GM23338 (cell line): ENCODE measurements around the gene TTC27. TPM values are rescaled to one million over a fixed set of nuclear protein-coding genes. Genes with fewer than 3 reads are reported as not detected.

Experiments used
- ATAC-seq: fragments of 200-7000 bp; cut with Tn5 transposase; 3 replicates; pipeline ENCODE4 v1.9.1; 2020
- DNase-seq: peaks from one replicate; pipeline ENCODE4 v3.0.0-alpha.2; 2015; ENCODE audit warnings: low spot score
- H2AFZ ChIP-seq: fragments of 200-600 bp; sonication (generic); 2 replicates; pipeline ENCODE4 v1.8.0; 2016; ENCODE audit warnings: antibody characterized with exemption, mild to moderate bottlenecking, moderate library complexity
- H3F3A ChIP-seq: fragments of 200-600 bp; sonication (generic); replicated peaks from 2 replicates; pipeline ENCODE4 v1.8.0; 2017; ENCODE audit warnings: antibody characterized with exemption, mixed run types, low read depth
- H3K27ac ChIP-seq: fragments of 200-600 bp; sonication (generic); 2 replicates; pipeline ENCODE4 v1.6.1; 2016; ENCODE audit warnings: low read depth
- H3K27me3 ChIP-seq: fragments of 200-600 bp; sonication (generic); 2 replicates; pipeline ENCODE4 v1.8.0; 2016; ENCODE audit warnings: mild to moderate bottlenecking, mixed run types, moderate library complexity; ENCODE audit not compliant: insufficient read depth
- H3K36me3 ChIP-seq: fragments of 200-600 bp; sonication (generic); 2 replicates; pipeline ENCODE4 v1.8.0; 2016; ENCODE audit warnings: mild to moderate bottlenecking; ENCODE audit not compliant: insufficient read depth
- H3K4me1 ChIP-seq: fragments of 200-600 bp; sonication (generic); 2 replicates; pipeline ENCODE4 v1.8.0; 2016; ENCODE audit warnings: mild to moderate bottlenecking, moderate library complexity; ENCODE audit not compliant: insufficient read depth
- H3K4me2 ChIP-seq: fragments of 200-600 bp; sonication (generic); 2 replicates; pipeline ENCODE4 v1.7.1; 2017; ENCODE audit warnings: mixed run types
- H3K4me3 ChIP-seq: fragments of 200-600 bp; sonication (generic); 2 replicates; pipeline ENCODE4 v1.6.1; 2016; ENCODE audit warnings: mixed run types
- H3K79me2 ChIP-seq: fragments of 200-600 bp; sonication (generic); replicated peaks from 2 replicates; pipeline ENCODE4 v1.8.0; 2017; ENCODE audit warnings: mild to moderate bottlenecking; ENCODE audit not compliant: insufficient read depth
- H3K9me2 ChIP-seq: fragments of 200-600 bp; sonication (generic); 2 replicates; pipeline ENCODE4 v1.8.0; 2017; ENCODE audit not compliant: insufficient read depth
- H4K20me1 ChIP-seq: fragments of 200-600 bp; sonication (generic); replicated peaks from 2 replicates; pipeline ENCODE4 v1.8.0; 2017; ENCODE audit warnings: mild to moderate bottlenecking; ENCODE audit not compliant: insufficient read depth
- H3K27ac Mint-ChIP-seq: 2 replicates; pipeline ENCODE4 v1.8.0; 2020; ENCODE audit warnings: inconsistent platforms, mild to moderate bottlenecking, moderate library complexity, mixed read lengths
- H3K27me3 Mint-ChIP-seq: 3 replicates; pipeline ENCODE4 v1.8.0; 2022; ENCODE audit warnings: low read depth, mild to moderate bottlenecking, moderate library complexity, mixed read lengths, inconsistent platforms; ENCODE audit not compliant: insufficient read depth, poor library complexity
- H3K36me3 Mint-ChIP-seq: 3 replicates; pipeline ENCODE4 v1.8.0; 2021; ENCODE audit warnings: low read depth, mild to moderate bottlenecking, inconsistent platforms, moderate library complexity, mixed read lengths
- H3K4me1 Mint-ChIP-seq: 3 replicates; pipeline ENCODE4 v1.8.0; 2020; ENCODE audit warnings: mild to moderate bottlenecking, inconsistent platforms, mixed read lengths
- H3K4me3 Mint-ChIP-seq: 3 replicates; pipeline ENCODE4 v1.8.0; 2021; ENCODE audit warnings: moderate library complexity, mild to moderate bottlenecking, inconsistent platforms, mixed read lengths
- H3K9me3 Mint-ChIP-seq: 3 replicates; pipeline ENCODE4 v1.8.0; 2020; ENCODE audit warnings: moderate library complexity, mild to moderate bottlenecking, inconsistent platforms, mixed read lengths
- CREB1 ChIP-seq: fragments of 250-450 bp; sonication (Bioruptor Pico); IDR thresholded peaks from 2 replicates; pipeline ENCODE4 v1.5.0; 2020; ENCODE audit warnings: low read depth, mild to moderate bottlenecking, moderate library complexity
- EZH2 ChIP-seq: fragments of 200-600 bp; sonication (generic); IDR thresholded peaks from one replicate; pipeline ENCODE4 v1.8.0; 2017; ENCODE audit warnings: antibody characterized with exemption, mild to moderate bottlenecking, low read depth; ENCODE audit not compliant: unreplicated experiment
- EZH2phosphoT487 ChIP-seq: fragments of 200-600 bp; sonication (generic); IDR thresholded peaks from one replicate; pipeline ENCODE4 v1.8.1; 2018; ENCODE audit warnings: antibody characterized with exemption; ENCODE audit not compliant: unreplicated experiment
- JUNB ChIP-seq: IDR thresholded peaks from one replicate; pipeline ENCODE4 v1.6.1; 2016; ENCODE audit warnings: antibody characterized with exemption; ENCODE audit not compliant: unreplicated experiment
- NANOG ChIP-seq: IDR thresholded peaks from 2 replicates; pipeline ENCODE4 v1.6.1; 2016; ENCODE audit warnings: antibody characterized with exemption, borderline replicate concordance
- POLR2AphosphoS5 ChIP-seq: IDR thresholded peaks from 2 replicates; pipeline ENCODE4 v1.6.1; 2016; ENCODE audit warnings: antibody characterized with exemption, low read depth
- STAT1 ChIP-seq: IDR thresholded peaks from one replicate; pipeline ENCODE4 v1.6.1; 2016; ENCODE audit warnings: antibody characterized with exemption; ENCODE audit not compliant: unreplicated experiment
- ZNF114 ChIP-seq: fragments of 250-450 bp; sonication (Bioruptor Pico); IDR thresholded peaks from 2 replicates; pipeline ENCODE4 v1.5.0; 2020; ENCODE audit warnings: mild to moderate bottlenecking, moderate library complexity
- ZNF331 ChIP-seq: fragments of 250-450 bp; sonication (Bioruptor Pico); IDR thresholded peaks from 2 replicates; pipeline ENCODE4 v1.5.0; 2020; ENCODE audit warnings: low read depth, mild to moderate bottlenecking, moderate library complexity
- polyA plus RNA-seq: library from polyadenylated mRNA; unstranded; fragments of >200 nt; fragmentation: Nextera tagmentation; extraction: Ambion mirVana; gene quantifications from 2 replicates; pipeline ENCODE4 v1.2.1, GENCODE V29; 2016
- total RNA-seq: library from RNA; depleted of rRNA; stranded (reverse); fragments of >200 nt; shearing (Covaris generic); gene quantifications from 2 replicates; pipeline ENCODE4 v1.2.3, GENCODE V29; 2014
- TF ChIP-seq, protein P1 (sequence below): fragments of 250-450 bp; sonication (Bioruptor Pico); IDR thresholded peaks from 2 replicates; pipeline ENCODE4 v1.5.0; 2020; ENCODE audit warnings: mild to moderate bottlenecking, moderate library complexity
- TF ChIP-seq, protein P2 (sequence below): IDR thresholded peaks from one replicate; pipeline ENCODE4 v1.6.1; 2018; ENCODE audit warnings: antibody characterized with exemption; ENCODE audit not compliant: unreplicated experiment
- TF ChIP-seq, protein P3 (sequence below), 2 experiments: fragments of 200-600 bp in 1 of 2; sonication (generic) in 1 of 2; conservative IDR thresholded peaks; 2 replicates each; pipeline versions ENCODE4 v1.5.1 to v1.6.1; 2016 to 2017; ENCODE audit warnings: antibody characterized with exemption in 2 of 2, low read depth in 2 of 2, mild to moderate bottlenecking in 2 of 2, moderate library complexity in 1 of 2
- TF ChIP-seq, protein P4 (sequence below): IDR thresholded peaks from 2 replicates; pipeline ENCODE4 v1.6.1; 2016; ENCODE audit warnings: antibody characterized with exemption

Gene TTC27
- total and polyA plus RNA-seq, 2 experiments from 2014 or later: 11.8 to 41.3 TPM

DNA sequence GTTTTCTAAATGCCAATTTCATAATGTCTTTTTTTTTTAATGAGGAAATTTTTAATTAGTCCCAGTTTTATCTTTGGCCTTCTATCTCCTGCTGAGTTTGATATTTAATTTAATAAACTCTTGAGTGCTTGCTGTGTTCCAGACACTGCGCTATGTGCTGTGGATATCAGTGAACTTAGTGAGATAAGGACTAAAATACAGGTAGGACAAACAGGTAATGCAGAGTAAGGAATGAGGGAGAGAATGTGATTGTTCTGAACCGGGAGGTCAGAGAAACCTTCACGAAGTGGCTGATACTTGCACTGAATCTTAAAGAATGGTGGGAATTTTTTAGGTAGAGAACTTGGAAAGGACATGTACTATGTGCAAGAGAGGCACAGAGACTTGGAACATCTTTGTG, 28.2 kb downstream of the TTC27 start:
- Histone ChIP-seq H4K20me1 (no peaks in the 10 kb centered on the region; the same call in 1 of the 2 replicates), H3K79me2 (no peaks in the 10 kb centered on the region; the same call in 1 of the 2 replicates), H3K4me1 (no peaks in the 10 kb centered on the region), H3K4me3 (no peak overlapping the region), H3F3A (no peaks in the 10 kb centered on the region), H3K27me3 (no peaks in the 10 kb centered on the region), H3K27ac (no peak overlapping the region), H3K36me3 (no peaks in the 10 kb centered on the region; the same call in 1 of the 2 replicates), H2AFZ (no peak overlapping the region), H3K4me2 (no peak overlapping the region), H3K9me2 (no peaks in the 10 kb centered on the region)
- no peak for DNase-seq
- Mint-ChIP-seq H3K4me3 (no peak overlapping the region), H3K27ac (no peak overlapping the region), H3K4me1 (no peaks in the 10 kb centered on the region), H3K9me3 (no peaks in the 10 kb centered on the region), H3K36me3 (peaks cover 17% of the 10 kb centered on the region; the same call in 2 of the 3 replicates), H3K27me3 (no peaks in the 10 kb centered on the region)
- no peak for ATAC-seq
- TF ChIP-seq, protein P1, sequence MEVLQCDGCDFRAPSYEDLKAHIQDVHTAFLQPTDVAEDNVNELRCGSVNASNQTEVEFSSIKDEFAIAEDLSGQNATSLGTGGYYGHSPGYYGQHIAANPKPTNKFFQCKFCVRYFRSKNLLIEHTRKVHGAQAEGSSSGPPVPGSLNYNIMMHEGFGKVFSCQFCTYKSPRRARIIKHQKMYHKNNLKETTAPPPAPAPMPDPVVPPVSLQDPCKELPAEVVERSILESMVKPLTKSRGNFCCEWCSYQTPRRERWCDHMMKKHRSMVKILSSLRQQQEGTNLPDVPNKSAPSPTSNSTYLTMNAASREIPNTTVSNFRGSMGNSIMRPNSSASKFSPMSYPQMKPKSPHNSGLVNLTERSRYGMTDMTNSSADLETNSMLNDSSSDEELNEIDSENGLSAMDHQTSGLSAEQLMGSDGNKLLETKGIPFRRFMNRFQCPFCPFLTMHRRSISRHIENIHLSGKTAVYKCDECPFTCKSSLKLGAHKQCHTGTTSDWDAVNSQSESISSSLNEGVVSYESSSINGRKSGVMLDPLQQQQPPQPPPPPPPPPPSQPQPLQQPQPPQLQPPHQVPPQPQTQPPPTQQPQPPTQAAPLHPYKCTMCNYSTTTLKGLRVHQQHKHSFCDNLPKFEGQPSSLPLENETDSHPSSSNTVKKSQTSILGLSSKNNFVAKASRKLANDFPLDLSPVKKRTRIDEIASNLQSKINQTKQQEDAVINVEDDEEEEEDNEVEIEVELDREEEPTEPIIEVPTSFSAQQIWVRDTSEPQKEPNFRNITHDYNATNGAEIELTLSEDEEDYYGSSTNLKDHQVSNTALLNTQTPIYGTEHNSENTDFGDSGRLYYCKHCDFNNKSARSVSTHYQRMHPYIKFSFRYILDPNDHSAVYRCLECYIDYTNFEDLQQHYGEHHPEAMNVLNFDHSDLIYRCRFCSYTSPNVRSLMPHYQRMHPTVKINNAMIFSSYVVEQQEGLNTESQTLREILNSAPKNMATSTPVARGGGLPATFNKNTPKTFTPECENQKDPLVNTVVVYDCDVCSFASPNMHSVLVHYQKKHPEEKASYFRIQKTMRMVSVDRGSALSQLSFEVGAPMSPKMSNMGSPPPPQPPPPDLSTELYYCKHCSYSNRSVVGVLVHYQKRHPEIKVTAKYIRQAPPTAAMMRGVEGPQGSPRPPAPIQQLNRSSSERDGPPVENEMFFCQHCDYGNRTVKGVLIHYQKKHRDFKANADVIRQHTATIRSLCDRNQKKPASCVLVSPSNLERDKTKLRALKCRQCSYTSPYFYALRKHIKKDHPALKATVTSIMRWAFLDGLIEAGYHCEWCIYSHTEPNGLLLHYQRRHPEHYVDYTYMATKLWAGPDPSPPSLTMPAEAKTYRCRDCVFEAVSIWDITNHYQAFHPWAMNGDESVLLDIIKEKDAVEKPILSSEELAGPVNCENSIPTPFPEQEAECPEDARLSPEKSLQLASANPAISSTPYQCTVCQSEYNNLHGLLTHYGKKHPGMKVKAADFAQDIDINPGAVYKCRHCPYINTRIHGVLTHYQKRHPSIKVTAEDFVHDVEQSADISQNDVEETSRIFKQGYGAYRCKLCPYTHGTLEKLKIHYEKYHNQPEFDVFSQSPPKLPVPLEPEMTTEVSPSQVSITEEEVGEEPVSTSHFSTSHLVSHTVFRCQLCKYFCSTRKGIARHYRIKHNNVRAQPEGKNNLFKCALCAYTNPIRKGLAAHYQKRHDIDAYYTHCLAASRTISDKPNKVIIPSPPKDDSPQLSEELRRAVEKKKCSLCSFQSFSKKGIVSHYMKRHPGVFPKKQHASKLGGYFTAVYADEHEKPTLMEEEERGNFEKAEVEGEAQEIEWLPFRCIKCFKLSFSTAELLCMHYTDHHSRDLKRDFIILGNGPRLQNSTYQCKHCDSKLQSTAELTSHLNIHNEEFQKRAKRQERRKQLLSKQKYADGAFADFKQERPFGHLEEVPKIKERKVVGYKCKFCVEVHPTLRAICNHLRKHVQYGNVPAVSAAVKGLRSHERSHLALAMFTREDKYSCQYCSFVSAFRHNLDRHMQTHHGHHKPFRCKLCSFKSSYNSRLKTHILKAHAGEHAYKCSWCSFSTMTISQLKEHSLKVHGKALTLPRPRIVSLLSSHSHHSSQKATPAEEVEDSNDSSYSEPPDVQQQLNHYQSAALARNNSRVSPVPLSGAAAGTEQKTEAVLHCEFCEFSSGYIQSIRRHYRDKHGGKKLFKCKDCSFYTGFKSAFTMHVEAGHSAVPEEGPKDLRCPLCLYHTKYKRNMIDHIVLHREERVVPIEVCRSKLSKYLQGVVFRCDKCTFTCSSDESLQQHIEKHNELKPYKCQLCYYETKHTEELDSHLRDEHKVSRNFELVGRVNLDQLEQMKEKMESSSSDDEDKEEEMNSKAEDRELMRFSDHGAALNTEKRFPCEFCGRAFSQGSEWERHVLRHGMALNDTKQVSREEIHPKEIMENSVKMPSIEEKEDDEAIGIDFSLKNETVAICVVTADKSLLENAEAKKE (CRISPR knock-in tag): no peak
- TF ChIP-seq CREB1 (CRISPR knock-in tag) (no peak), EZH2phosphoT487 (no peak), ZNF331 (CRISPR knock-in tag) (no peak), JUNB (no peak), NANOG (no peak), EZH2 (no peak), STAT1 (no peak), ZNF114 (CRISPR knock-in tag) (no peak), POLR2AphosphoS5 (no peak)
- TF ChIP-seq, protein P2, sequence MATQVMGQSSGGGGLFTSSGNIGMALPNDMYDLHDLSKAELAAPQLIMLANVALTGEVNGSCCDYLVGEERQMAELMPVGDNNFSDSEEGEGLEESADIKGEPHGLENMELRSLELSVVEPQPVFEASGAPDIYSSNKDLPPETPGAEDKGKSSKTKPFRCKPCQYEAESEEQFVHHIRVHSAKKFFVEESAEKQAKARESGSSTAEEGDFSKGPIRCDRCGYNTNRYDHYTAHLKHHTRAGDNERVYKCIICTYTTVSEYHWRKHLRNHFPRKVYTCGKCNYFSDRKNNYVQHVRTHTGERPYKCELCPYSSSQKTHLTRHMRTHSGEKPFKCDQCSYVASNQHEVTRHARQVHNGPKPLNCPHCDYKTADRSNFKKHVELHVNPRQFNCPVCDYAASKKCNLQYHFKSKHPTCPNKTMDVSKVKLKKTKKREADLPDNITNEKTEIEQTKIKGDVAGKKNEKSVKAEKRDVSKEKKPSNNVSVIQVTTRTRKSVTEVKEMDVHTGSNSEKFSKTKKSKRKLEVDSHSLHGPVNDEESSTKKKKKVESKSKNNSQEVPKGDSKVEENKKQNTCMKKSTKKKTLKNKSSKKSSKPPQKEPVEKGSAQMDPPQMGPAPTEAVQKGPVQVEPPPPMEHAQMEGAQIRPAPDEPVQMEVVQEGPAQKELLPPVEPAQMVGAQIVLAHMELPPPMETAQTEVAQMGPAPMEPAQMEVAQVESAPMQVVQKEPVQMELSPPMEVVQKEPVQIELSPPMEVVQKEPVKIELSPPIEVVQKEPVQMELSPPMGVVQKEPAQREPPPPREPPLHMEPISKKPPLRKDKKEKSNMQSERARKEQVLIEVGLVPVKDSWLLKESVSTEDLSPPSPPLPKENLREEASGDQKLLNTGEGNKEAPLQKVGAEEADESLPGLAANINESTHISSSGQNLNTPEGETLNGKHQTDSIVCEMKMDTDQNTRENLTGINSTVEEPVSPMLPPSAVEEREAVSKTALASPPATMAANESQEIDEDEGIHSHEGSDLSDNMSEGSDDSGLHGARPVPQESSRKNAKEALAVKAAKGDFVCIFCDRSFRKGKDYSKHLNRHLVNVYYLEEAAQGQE: no peak
- TF ChIP-seq, protein P3, sequence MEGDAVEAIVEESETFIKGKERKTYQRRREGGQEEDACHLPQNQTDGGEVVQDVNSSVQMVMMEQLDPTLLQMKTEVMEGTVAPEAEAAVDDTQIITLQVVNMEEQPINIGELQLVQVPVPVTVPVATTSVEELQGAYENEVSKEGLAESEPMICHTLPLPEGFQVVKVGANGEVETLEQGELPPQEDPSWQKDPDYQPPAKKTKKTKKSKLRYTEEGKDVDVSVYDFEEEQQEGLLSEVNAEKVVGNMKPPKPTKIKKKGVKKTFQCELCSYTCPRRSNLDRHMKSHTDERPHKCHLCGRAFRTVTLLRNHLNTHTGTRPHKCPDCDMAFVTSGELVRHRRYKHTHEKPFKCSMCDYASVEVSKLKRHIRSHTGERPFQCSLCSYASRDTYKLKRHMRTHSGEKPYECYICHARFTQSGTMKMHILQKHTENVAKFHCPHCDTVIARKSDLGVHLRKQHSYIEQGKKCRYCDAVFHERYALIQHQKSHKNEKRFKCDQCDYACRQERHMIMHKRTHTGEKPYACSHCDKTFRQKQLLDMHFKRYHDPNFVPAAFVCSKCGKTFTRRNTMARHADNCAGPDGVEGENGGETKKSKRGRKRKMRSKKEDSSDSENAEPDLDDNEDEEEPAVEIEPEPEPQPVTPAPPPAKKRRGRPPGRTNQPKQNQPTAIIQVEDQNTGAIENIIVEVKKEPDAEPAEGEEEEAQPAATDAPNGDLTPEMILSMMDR (conservative IDR thresholded peaks at IDR 0.05; ENCODE audit: low read depth in 2 of 2): no peak
- TF ChIP-seq, protein P4, sequence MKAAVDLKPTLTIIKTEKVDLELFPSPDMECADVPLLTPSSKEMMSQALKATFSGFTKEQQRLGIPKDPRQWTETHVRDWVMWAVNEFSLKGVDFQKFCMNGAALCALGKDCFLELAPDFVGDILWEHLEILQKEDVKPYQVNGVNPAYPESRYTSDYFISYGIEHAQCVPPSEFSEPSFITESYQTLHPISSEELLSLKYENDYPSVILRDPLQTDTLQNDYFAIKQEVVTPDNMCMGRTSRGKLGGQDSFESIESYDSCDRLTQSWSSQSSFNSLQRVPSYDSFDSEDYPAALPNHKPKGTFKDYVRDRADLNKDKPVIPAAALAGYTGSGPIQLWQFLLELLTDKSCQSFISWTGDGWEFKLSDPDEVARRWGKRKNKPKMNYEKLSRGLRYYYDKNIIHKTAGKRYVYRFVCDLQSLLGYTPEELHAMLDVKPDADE: no peak
